Cerebellar nuclear complex (tissue), 1 donor: Measurements from ENCODE around the gene TRIM43B.
"Not testable (repeated sequence)": the region's sequence is repeated elsewhere in the genome, so short reads cannot be mapped to it uniquely, and the experiment has no call there.

Source experiments
- DNase-seq, 2 experiments: peaks; one replicate each; lab custom pipeline; 2025; lab: John Stamatoyannopoulos, UW

Gene TRIM43B

DNA sequence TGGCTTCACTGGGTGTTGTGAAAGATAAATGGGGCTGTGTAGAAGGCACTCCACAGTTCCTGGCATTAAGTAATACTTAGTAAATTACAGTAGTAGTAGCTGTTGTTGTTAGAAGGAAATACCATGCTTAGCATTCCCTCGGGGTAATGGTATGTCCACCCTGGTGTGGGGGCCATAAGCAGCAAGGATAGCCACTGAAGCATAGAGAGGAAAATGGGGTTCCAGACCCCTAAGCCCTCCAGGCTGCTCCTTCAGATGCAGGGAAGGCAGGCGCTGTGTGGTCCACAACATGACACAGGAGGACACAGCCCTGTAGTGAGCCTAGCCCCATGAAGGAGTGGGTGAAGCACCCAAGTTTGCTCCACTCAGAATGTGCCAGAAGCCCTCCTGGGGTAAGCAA is 50.6 kb downstream of the TRIM43B start:
- not testable (repeated sequence) for DNase-seq

DNA sequence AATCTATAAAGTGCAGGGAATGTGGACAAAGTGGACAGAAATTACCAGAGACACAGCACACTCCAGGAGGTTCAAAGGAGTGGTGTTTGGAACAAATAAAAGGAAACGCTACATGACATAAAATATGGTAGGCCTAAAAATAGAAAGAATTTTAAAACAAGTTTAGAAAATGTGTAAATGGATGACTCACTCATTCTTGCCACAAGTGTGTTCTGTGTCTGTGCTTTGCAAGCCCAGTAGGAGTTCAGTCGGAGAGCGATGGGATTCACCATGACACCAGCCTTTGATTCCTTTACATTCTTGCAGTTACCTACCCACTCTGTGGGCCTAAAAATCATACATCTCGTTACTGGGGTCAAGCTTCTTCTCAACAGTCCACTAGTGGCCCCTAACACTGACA is 51.2 kb downstream of the TRIM43B start:
- DNase-seq: not testable (repeated sequence)

DNA sequence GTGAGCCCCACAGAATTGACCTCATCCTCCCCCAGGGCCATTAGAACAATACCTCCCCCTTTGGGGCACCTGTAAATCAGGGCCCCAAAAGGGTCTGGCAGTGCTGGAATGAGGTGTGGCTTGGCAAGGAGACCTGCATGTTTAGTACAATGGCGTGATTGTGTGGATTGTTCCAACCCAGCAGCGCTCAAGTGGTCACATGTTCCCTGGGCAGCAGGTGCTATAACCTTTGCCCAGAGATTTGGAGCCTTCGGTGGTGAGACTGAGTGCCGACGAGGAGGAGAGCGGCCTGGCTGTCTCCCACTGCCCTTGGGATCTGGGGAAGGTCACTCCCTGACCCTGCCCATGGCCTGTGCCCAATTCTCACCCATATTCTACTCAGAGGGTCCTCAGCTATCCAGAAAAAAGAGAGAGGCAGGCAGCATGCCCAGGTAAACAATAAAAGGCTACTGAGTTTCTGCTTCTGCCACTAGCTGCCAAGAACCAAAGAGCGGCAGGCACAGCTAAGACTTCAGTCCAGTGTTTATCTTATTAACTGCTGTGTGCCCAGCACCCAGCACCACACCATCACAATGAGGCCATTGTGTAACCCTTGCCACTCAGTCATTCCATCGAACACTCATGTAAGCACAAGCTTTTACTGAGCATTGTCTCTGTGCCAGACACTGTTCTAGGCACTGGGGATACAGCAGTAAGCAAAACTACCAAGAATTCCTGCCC is 54.6 kb downstream of the TRIM43B start:
- DNase-seq: not testable (repeated sequence)

DNA sequence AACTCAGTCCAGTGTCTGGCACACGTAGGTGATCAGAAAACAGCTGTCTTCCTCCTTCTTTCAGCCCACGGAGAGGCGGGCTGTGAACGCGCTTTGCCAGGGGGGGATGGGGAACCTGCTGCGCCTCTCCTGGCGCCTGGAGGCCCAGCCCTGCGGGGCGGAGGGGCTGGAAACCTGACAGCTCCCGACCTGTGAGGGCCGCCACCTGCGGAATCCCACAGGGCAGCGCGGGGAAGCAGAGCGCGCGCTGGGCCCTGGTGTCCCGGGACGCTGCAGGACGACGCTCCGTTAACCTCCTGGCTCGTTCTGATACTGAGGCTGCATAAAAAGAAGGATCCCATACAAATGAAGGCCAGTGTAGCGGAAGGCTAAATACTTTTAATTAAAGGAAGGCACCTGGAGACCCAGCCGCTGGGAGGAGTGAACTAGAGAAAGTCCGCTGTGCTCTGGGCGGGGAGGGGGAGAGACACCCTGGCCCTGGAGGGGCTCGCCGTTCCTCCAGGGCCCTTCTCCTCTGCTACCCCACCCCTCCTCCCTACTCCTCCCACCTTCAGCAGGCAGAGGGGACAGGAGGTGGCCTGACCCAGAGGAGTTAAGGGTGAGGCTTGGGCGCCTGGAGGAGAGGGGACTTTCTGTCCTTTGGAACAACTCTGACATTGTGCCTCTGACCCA is 57.2 kb downstream of the TRIM43B start:
- not testable (repeated sequence) for DNase-seq
